Tibial nerve (tissue), 4 donors: Measurements from ENCODE around the gene CIB4.

Source experiments
- EP300 ChIP-seq, 2 donors: sonication (generic); formaldehyde crosslinking; IDR thresholded peaks; one replicate each; pipeline ENCODE4 v1.6.1; 2017; ENCODE audit warnings: antibody characterized with exemption in 2 of 2, mild to moderate bottlenecking in 1 of 2
- POLR2A ChIP-seq, 2 donors: fragments of 450-650 bp; IDR thresholded peaks; one replicate each; pipeline ENCODE4 v1.6.1; 2017; ENCODE audit warnings: antibody characterized with exemption in 2 of 2, mild to moderate bottlenecking in 2 of 2, moderate library complexity in 2 of 2
- TF ChIP-seq, protein P1 (sequence below), 5 experiments: fragments of 200-600 bp in 3 of 5; fragments of 450-650 bp in 2 of 5; sonication (generic) in 3 of 5; IDR thresholded peaks; one replicate each; pipeline ENCODE4 v1.5.1; 2016 to 2019; ENCODE audit warnings: antibody characterized with exemption in 5 of 5, mild to moderate bottlenecking in 3 of 5, moderate library complexity in 2 of 5

DNA sequence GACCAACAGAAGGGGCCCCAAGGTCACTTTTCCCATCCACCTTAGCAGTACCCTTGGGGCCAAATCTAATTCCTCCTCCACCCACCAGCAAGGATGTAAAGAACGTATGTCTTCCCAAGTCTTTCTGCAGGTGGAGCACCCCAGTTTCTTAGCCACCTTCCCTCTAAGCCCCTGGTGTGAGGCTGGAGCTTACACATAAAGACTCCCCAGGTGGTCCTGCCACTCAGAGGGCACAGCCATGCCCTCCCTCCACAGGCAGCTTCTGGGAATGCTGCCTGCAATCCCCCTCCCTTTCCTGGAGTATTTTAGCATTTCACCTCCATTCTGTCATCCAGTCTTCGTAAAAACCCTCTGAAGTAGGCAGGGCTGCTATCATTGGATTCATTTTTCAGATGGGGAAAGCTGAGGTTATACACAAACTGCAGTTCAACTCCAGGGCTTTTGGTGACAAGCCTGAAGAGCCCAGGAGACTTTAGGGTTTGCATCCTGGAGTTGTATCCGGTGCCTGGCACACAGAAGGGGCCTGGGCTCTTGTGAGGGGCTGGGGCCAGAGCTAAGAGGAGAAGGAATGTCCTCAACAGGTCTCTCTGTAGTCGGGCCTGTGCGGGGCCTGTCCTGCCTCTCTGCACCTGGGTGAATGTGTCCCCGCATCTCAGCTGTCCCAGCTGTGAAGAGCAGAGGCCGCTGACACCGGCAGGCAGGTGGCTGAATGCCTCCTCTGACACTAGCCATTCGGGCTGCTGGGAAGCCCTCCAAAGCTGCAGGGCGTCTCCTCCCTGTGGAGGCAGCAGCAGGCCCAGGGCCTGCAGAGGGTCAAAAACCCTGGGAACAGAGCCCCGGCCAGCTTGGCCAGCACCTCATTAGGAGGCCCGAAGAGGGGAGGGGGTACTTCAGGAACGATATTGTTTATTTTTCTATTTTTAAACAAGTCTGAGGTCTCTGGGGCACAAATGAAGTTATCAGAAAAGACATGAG is 27.6 kb downstream of the CIB4 start:
- TF ChIP-seq, protein P1, sequence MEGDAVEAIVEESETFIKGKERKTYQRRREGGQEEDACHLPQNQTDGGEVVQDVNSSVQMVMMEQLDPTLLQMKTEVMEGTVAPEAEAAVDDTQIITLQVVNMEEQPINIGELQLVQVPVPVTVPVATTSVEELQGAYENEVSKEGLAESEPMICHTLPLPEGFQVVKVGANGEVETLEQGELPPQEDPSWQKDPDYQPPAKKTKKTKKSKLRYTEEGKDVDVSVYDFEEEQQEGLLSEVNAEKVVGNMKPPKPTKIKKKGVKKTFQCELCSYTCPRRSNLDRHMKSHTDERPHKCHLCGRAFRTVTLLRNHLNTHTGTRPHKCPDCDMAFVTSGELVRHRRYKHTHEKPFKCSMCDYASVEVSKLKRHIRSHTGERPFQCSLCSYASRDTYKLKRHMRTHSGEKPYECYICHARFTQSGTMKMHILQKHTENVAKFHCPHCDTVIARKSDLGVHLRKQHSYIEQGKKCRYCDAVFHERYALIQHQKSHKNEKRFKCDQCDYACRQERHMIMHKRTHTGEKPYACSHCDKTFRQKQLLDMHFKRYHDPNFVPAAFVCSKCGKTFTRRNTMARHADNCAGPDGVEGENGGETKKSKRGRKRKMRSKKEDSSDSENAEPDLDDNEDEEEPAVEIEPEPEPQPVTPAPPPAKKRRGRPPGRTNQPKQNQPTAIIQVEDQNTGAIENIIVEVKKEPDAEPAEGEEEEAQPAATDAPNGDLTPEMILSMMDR (IDR thresholded peaks at IDR 0.05) = no peak
- TF ChIP-seq EP300 (IDR thresholded peaks at IDR 0.05) = no peak
- no peak for TF ChIP-seq POLR2A (IDR thresholded peaks at IDR 0.05)
